ENCODE data around the gene DNHD1. TPM values are rescaled to one million over a fixed set of nuclear protein-coding genes. Genes with fewer than 3 reads are reported as not detected.

DNHD1 gene
- polyA plus RNA-seq, 6 donors from 2014 or later: 0.90 to 2.6 (median 1.7) TPM

DNA sequence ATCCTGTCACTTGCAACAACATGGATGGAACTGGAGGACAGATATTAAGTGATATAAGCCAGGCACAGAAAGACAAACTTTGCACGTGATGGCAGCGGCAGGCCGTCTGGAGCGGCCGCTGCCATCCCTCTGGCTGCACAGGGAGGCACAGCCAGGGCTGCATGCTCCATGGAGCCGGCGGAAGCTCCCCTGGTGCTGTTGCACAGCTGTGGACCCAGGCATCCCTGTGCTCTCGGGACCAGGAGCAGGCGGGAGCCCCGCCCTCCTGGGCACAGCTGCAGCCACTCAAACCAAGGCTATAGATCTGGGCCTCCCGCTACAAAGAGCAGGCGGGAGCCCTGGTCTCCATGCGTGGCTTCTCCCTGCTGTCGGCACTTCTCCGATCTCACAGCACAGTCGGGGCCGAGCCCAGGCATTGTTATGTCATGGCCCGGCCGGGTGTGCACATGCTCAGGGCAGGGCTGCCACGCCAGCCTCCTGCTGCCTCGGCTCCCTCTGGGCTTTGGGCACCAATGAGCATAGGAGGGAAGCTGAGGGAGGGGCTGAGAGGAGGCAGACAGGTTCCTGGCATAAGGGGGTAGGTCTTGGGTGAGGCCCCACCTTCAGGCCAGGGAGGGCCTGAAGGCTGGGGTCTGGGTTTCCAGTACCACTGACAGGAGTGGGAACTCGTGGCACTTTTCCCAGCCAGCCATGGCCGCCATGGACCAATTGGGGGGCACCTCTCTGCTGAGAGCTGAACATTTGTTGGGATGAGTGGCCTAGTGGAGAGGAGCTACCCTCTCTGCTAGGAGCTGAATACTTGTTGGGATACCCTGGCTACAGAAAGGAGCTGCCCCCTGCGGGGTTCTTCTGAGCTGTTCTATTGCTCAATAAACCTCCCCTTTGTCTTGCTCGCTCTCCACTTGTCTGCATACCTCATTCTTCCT lies 89.6 kb downstream of the DNHD1 start:
- Mint-ChIP-seq H3K36me3 (peaks cover 24% of the 10 kb centered on the region in 2 donors), H3K4me3 (no peak overlapping the region), H3K9me3 (peaks cover 0 to 30% (median 22%) of the 10 kb centered on the region in 7 donors), H3K27me3 (no peaks in the 10 kb centered on the region), H3K4me1 (no peaks in the 10 kb centered on the region), H3K27ac (no peak overlapping the region)
- DNase-seq: no peak
- no peak for ATAC-seq (ENCODE audit: low read depth in 2 of 2)

- Mint-ChIP-seq H3K36me3 (peaks cover 24 to 29% of the 10 kb centered on the region in 2 donors), H3K27ac (no peak overlapping the region), H3K4me3 (peak overlapping the region in 1 of 8 donors; percentile 15), H3K27me3 (no peaks in the 10 kb centered on the region), H3K4me1 (no peaks in the 10 kb centered on the region), H3K9me3 (peaks cover 0 to 26% (median 20%) of the 10 kb centered on the region in 7 donors)
- DNase-seq (no peak), ATAC-seq (ENCODE audit: low read depth in 2 of 2) (no peak)
These were observed 90.4 kb downstream of the DNHD1 start for GRCh38 chr11:6587360-6587953.

DNA sequence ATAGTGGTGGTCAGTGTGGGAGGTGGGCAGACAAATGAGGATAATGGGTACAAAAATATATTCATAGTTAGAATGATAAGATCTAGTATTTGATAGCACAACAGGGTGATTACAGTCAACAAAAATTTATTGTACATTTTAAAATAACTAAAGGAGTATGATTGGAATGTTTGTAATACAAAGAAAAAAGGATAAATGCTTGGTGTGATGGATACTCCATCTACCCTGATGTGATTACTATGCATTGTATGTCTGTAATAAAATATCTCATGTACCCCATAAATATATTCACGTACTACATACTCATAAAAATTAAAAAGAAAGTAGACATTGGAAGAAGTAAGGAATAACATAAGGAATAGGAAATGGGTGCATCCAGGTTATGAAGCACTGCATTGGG lies 90.9 kb downstream of the DNHD1 start:
- Mint-ChIP-seq H3K27ac (peak overlapping the region in 1 of 6 donors; percentile 28), H3K36me3 (peaks cover 20 to 24% of the 10 kb centered on the region in 2 donors), H3K4me1 (no peaks in the 10 kb centered on the region), H3K4me3 (no peak overlapping the region), H3K9me3 (peaks cover 0 to 20% (median 18%) of the 10 kb centered on the region in 7 donors), H3K27me3 (no peaks in the 10 kb centered on the region)
- DNase-seq (no peak), ATAC-seq (ENCODE audit: low read depth in 2 of 2) (no peak)

DNA sequence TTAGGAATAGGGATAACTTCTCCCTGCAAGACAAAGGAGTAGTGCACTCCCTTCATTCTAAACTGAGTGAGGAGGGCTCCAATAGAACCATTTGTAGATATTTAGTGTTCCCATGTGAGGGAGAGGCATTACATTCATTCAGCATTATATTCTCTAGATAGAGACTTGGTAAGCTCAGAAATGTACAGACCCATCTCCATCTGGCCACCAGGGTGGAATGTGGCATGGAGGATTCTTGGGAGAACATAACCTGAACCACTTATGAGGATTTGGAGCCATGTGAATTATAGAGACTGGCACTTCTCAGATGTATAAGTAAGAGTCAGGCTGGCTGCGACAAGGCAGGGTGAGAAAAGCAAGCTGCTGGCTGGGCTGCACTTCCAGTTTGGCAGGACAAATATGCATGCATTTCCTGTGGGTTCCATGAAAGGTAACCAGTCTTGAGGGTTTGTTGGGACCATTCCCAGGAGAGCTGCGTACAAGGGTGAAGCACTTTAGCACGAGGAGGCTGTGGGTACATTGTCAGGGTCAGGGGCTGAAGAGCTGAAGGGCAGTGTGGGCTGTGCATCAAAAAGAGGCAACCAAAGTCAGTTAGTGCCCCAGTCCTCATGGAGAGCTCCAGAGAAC lies 97.2 kb downstream of the DNHD1 start:
- H3K9me3 Mint-ChIP-seq: no peaks in the 10 kb centered on the region
- peaks cover 29 to 38% of the 10 kb centered on the region in 2 donors for H3K36me3 Mint-ChIP-seq
- H3K4me1 Mint-ChIP-seq: peaks cover 11 to 23% (median 21%) of the 10 kb centered on the region in 3 donors
- peak overlapping the region in 2 of 6 donors; percentile 32 to 34 for H3K27ac Mint-ChIP-seq
- no peak overlapping the region for H3K4me3 Mint-ChIP-seq
- no peaks in the 10 kb centered on the region for H3K27me3 Mint-ChIP-seq
- no peak for DNase-seq
- ATAC-seq (ENCODE audit: low read depth in 2 of 2): no peak

- no peaks in the 10 kb centered on the region for H3K27me3 Mint-ChIP-seq
- H3K4me3 Mint-ChIP-seq: peak overlapping the region in 1 of 8 donors; percentile 41
- no peaks in the 10 kb centered on the region for H3K9me3 Mint-ChIP-seq
- peaks cover 34 to 43% of the 10 kb centered on the region in 2 donors for H3K36me3 Mint-ChIP-seq
- peak overlapping the region in 2 of 6 donors; percentile 3 to 47 for H3K27ac Mint-ChIP-seq
- H3K4me1 Mint-ChIP-seq: peaks cover 17 to 29% (median 21%) of the 10 kb centered on the region in 3 donors
- no peak for ATAC-seq (ENCODE audit: low read depth in 2 of 2)
- no peak for DNase-seq
These were observed 99.3 kb downstream of the DNHD1 start for GRCh38 chr11:6596239-6596877.

- DNase-seq: no peak
- Mint-ChIP-seq H3K9me3 (no peaks in the 10 kb centered on the region), H3K4me1 (peaks cover 17 to 30% (median 21%) of the 10 kb centered on the region in 3 donors), H3K27ac (peak overlapping the region in 4 of 6 donors; percentile 11 to 36 (median 26)), H3K36me3 (peaks cover 31 to 35% of the 10 kb centered on the region in 2 donors), H3K27me3 (no peaks in the 10 kb centered on the region), H3K4me3 (peak overlapping the region in 1 of 8 donors; percentile 42)
- ATAC-seq (ENCODE audit: low read depth in 2 of 2): no peak
These were observed 101.5 kb downstream of the DNHD1 start for GRCh38 chr11:6598555-6598954.

- Mint-ChIP-seq H3K36me3 (peaks cover 24 to 29% of the 10 kb centered on the region in 2 donors), H3K9me3 (no peaks in the 10 kb centered on the region), H3K4me1 (peaks cover 12 to 26% (median 17%) of the 10 kb centered on the region in 3 donors), H3K27me3 (no peaks in the 10 kb centered on the region), H3K4me3 (peak overlapping the region in 2 of 8 donors; percentile 19 to 42), H3K27ac (peak overlapping the region in 3 of 6 donors; percentile 10 to 70 (median 48))
- DNase-seq (no peak), ATAC-seq (ENCODE audit: low read depth in 2 of 2) (no peak)
These were observed 102.4 kb downstream of the DNHD1 start for GRCh38 chr11:6599449-6599848.

DNA sequence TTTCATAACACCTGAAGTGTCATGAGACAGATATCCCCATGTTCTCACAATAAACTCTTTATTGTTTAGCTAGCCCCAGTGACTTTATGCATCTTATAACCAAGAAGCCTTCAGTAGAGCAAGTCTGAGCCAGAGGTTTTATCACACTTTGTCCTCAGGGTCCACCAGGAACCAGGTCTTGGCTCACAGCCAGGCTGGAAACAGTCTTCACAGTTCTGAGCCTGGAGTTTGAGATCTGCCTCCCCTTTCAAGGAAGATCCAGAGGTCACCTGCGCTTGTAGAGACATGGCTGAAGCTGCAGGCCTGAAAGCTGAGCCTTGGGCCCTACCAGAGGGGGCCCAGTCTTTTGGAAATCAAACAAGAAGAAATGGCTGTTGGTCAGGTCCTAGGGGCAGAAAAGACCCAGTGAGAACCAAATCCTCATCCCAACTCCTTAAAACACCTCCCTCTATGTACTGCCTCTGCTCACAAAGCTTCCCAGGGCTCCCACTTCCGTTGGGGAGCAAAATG lies 102.9 kb downstream of the DNHD1 start:
- Mint-ChIP-seq H3K4me3 (no peak overlapping the region), H3K27me3 (no peaks in the 10 kb centered on the region), H3K27ac (peak overlapping the region in 2 of 6 donors; percentile 10 to 48), H3K4me1 (peaks cover 12 to 24% (median 16%) of the 10 kb centered on the region in 3 donors), H3K9me3 (no peaks in the 10 kb centered on the region), H3K36me3 (peaks cover 24 to 28% of the 10 kb centered on the region in 2 donors)
- DNase-seq (no peak), ATAC-seq (ENCODE audit: low read depth in 2 of 2) (no peak)

DNA sequence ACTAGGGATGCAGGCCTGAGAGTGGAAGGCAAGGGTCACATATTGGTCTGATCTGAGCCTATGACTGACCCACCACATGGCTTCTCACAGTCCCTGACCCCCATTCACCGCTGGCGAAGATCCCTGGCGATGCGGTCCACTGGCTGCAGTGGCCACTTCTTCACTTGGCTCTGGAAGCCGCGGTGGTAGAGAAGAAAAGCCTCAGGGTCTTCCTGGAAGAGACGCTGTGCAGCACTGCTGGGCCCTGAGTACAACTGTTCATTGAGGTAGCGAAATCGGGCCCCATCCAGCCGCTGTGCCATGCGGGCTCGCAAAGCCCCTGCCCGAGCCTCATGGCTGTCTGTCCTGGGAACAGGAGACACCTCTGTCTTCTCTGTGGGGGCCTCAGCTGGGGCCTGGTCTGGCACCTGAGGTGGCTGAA lies 104.0 kb downstream of the DNHD1 start:
- Mint-ChIP-seq H3K9me3 (no peaks in the 10 kb centered on the region), H3K27ac (no peak overlapping the region), H3K4me1 (peaks cover 12 to 24% (median 17%) of the 10 kb centered on the region in 3 donors), H3K4me3 (peak overlapping the region in 1 of 8 donors; percentile 13), H3K27me3 (no peaks in the 10 kb centered on the region), H3K36me3 (peaks cover 18 to 24% of the 10 kb centered on the region in 2 donors)
- DNase-seq: no peak
- ATAC-seq (ENCODE audit: low read depth in 2 of 2): no peak

GRCh38 chr11:6602096-6602940 lies 105.2 kb downstream of the DNHD1 start:
- Mint-ChIP-seq H3K9me3 (no peaks in the 10 kb centered on the region), H3K27me3 (no peaks in the 10 kb centered on the region), H3K36me3 (peaks cover 13 to 20% of the 10 kb centered on the region in 2 donors), H3K27ac (peak overlapping the region in 3 of 6 donors; percentile 49 to 92 (median 91)), H3K4me3 (peak overlapping the region in 1 of 8 donors; percentile 11), H3K4me1 (peaks cover 12 to 30% (median 20%) of the 10 kb centered on the region in 3 donors)
- no peak for ATAC-seq (ENCODE audit: low read depth in 2 of 2)
- DNase-seq: no peak

- no peak within 1 kb of the TSS for H3K27ac Mint-ChIP-seq
- ATAC-seq (ENCODE audit: low read depth in 2 of 2) (peak; percentile 79 to 81), DNase-seq (peak; percentile 77)
- H3K9me3 Mint-ChIP-seq: no peaks in the 10 kb centered on the region
- H3K27me3 Mint-ChIP-seq: no peaks in the 10 kb centered on the region
- H3K4me3 Mint-ChIP-seq: no peak within 1 kb of the TSS
- peaks cover 5 to 9% of the 10 kb centered on the region in 2 donors for H3K36me3 Mint-ChIP-seq
- peaks cover 12 to 26% (median 22%) of the 10 kb centered on the region in 3 donors for H3K4me1 Mint-ChIP-seq
These were observed 106.4 kb downstream of the DNHD1 start, which contains the start of the genes ILK and RRP8 for GRCh38 chr11:6603287-6604080. TSS of gene ILK (plus strand) at chr11:6603774. CDS start at chr11:6604272, 498 bp downstream. TSS of gene RRP8 (minus strand) at chr11:6603616. CDS start at chr11:6603502, 114 bp downstream.
